Keratinocyte (primary cell): Measurements from ENCODE around the gene PDZRN3. TPM values are rescaled to one million over a fixed set of nuclear protein-coding genes. Genes with fewer than 3 reads are reported as not detected.

Source experiments
- DNase-seq: peaks from one replicate; pipeline ENCODE4 v3.0.0-alpha.2; 2011; ENCODE audit warnings: low read depth, missing footprints, low spot score
- FAIRE-seq: peaks from 2 replicates; lab custom pipeline; 2011; peaks lifted over from hg19 to GRCh38; lab: Jason Lieb, UNC
- H2AFZ ChIP-seq: 2 replicates; pipeline ENCODE4 v1.6.0; 2012; ENCODE audit warnings: low read length, control low read depth, inconsistent platforms; ENCODE audit not compliant: control insufficient read depth
- H3K27ac ChIP-seq: 2 replicates; pipeline ENCODE4 v1.5.1; 2011; ENCODE audit warnings: low read length; ENCODE audit not compliant: control insufficient read depth, insufficient read depth
- H3K27me3 ChIP-seq: 3 replicates; pipeline ENCODE4 v1.6.0; 2011; ENCODE audit warnings: low read length; ENCODE audit not compliant: control insufficient read depth, insufficient read depth; ENCODE audit errors: extremely low read depth
- H3K36me3 ChIP-seq, 2 experiments: 2 replicates in 1 of 2; 3 replicates in 1 of 2; pipeline ENCODE4 v1.5.1; 2011; ENCODE audit warnings: low read length in 2 of 2, mild to moderate bottlenecking in 1 of 2; ENCODE audit not compliant: control insufficient read depth in 2 of 2, insufficient read depth in 2 of 2; ENCODE audit errors: extremely low read depth in 1 of 2
- H3K4me1 ChIP-seq: 3 replicates; pipeline ENCODE4 v1.5.1; 2011; ENCODE audit warnings: low read length; ENCODE audit not compliant: control insufficient read depth, insufficient read depth; ENCODE audit errors: extremely low read depth
- H3K4me2 ChIP-seq: 3 replicates; pipeline ENCODE4 v1.6.0; 2011; ENCODE audit warnings: low read depth, low read length; ENCODE audit not compliant: control insufficient read depth, insufficient read depth; ENCODE audit errors: extremely low read depth
- H3K4me3 ChIP-seq, 3 experiments: fragments of 200-600 bp in 1 of 3; sonication (generic) in 1 of 3; 2 replicates in 2 of 3; 3 replicates in 1 of 3; pipeline ENCODE4 v1.5.1; 2011 to 2016; ENCODE audit warnings: low read length in 3 of 3, mild to moderate bottlenecking in 3 of 3, control low read depth in 2 of 3, inconsistent platforms in 1 of 3, low read depth in 1 of 3, mixed read lengths in 1 of 3, mixed run types in 1 of 3, moderate library complexity in 1 of 3; ENCODE audit not compliant: control insufficient read depth in 2 of 3, insufficient read depth in 2 of 3; ENCODE audit errors: extremely low read depth in 1 of 3
- H3K79me2 ChIP-seq: 2 replicates; pipeline ENCODE4 v1.6.0; 2012; ENCODE audit warnings: low read length; ENCODE audit not compliant: control insufficient read depth, insufficient read depth
- H3K9ac ChIP-seq: 3 replicates; pipeline ENCODE4 v1.6.0; 2011; ENCODE audit warnings: low read length; ENCODE audit not compliant: control insufficient read depth, insufficient read depth; ENCODE audit errors: extremely low read depth
- H3K9me1 ChIP-seq: 3 replicates; pipeline ENCODE4 v1.6.0; 2011; ENCODE audit warnings: low read length; ENCODE audit not compliant: control insufficient read depth, insufficient read depth; ENCODE audit errors: extremely low read depth
- H3K9me3 ChIP-seq: 2 replicates; pipeline ENCODE4 v1.5.1; 2012; ENCODE audit warnings: low read depth, low read length; ENCODE audit not compliant: control insufficient read depth
- H4K20me1 ChIP-seq: 3 replicates; pipeline ENCODE4 v1.6.0; 2011; ENCODE audit warnings: low read length; ENCODE audit not compliant: control insufficient read depth, insufficient read depth; ENCODE audit errors: extremely low read depth
- EZH2 ChIP-seq: IDR thresholded peaks from one replicate; pipeline ENCODE4 v1.6.1; 2012; ENCODE audit warnings: inconsistent platforms, mild to moderate bottlenecking, low read length, moderate library complexity
- dilution Hi-C: fragments of 300-500 bp; cut with MboI; formaldehyde crosslinking; loops from one replicate; pipeline ENCODE4 v1.7.0; 2020; ENCODE audit warnings: low sequenced_read_pairs; ENCODE audit not compliant: extremely low pct_ligation_motif_present
- polyA plus RNA-seq, 5 experiments: library from polyadenylated mRNA; depleted of rRNA in 3 of 5; stranded (reverse) in 3 of 5; stranded (forward) in 1 of 5; unstranded in 1 of 5; fragments of >200 nt; gene quantifications; 1 replicate in 1 of 5; 2 replicates in 3 of 5; 3 replicates in 1 of 5; pipeline versions ENCODE4 v1.2.1 to v1.2.3, GENCODE V29; 2011 to 2012; ENCODE audit warnings: missing spikeins in 2 of 5, low read depth in 1 of 5, low replicate concordance in 1 of 5
- TF ChIP-seq, protein P1 (sequence below), 3 experiments: IDR thresholded peaks in 1 of 3; conservative IDR thresholded peaks in 1 of 3; optimal IDR thresholded peaks in 1 of 3; 2 replicates in 2 of 3; 3 replicates in 1 of 3; pipeline versions ENCODE3 to v1.5.1; 2011; ENCODE audit warnings: low read length in 3 of 3, mild to moderate bottlenecking in 3 of 3, moderate library complexity in 2 of 3, control low read depth in 1 of 3, inconsistent platforms in 1 of 3; ENCODE audit not compliant: insufficient read depth in 2 of 3; ENCODE audit errors: extremely low read depth in 1 of 3

PDZRN3 gene
- polyA plus RNA-seq, 1 donor (not counting 4 experiments of a cell fraction or from before 2014, with no cell fraction given), result not detected

DNA sequence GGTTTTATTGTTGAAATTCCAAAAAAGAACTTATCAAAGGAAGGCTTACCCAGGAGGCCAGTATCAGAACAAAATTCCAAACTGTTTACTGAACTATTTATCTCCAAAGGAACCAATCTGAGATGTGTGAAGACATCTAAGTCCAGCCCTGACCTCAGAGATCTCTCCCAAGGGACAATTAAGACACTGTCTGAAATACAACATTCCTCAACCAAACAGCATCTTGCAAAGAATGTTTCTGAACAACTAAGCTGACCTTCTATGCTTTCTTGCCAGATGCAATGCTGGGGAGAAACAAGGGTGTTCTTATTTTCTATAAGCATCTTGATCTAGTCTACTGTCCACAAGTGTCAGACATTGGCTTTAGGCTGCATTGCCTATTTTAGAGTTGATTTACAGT lies 13.6 kb downstream of the PDZRN3 start:
- Histone ChIP-seq H4K20me1 (no peaks in the 10 kb centered on the region), H3K27ac (no peak overlapping the region), H3K79me2 (no peaks in the 10 kb centered on the region)

DNA sequence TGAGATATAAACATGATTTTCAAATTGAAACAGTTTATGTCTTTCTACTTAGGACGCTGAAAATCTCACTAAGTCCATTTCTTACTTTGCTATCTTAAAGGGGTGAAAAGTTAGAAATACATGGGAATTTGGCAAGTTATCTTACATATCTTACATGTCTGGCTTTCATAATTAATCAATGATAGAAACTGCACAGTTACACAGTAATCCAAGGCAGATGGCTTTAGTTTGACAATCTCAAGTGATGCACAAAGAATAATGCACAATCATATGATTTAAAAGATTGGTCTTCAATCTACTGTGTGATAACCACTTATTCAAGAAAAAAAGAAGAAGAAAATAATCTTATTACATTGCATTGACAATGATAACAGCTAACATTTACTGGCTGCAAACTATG lies 14.2 kb downstream of the PDZRN3 start:
- DNase-seq (no peak), FAIRE-seq (no peak)
- no peaks in the 10 kb centered on the region for H3K9me3 ChIP-seq
- H3K4me3 ChIP-seq, result no peak overlapping the region
- H4K20me1 ChIP-seq, result no peaks in the 10 kb centered on the region
- TF ChIP-seq, protein P1, sequence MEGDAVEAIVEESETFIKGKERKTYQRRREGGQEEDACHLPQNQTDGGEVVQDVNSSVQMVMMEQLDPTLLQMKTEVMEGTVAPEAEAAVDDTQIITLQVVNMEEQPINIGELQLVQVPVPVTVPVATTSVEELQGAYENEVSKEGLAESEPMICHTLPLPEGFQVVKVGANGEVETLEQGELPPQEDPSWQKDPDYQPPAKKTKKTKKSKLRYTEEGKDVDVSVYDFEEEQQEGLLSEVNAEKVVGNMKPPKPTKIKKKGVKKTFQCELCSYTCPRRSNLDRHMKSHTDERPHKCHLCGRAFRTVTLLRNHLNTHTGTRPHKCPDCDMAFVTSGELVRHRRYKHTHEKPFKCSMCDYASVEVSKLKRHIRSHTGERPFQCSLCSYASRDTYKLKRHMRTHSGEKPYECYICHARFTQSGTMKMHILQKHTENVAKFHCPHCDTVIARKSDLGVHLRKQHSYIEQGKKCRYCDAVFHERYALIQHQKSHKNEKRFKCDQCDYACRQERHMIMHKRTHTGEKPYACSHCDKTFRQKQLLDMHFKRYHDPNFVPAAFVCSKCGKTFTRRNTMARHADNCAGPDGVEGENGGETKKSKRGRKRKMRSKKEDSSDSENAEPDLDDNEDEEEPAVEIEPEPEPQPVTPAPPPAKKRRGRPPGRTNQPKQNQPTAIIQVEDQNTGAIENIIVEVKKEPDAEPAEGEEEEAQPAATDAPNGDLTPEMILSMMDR (optimal IDR thresholded peaks at IDR 0.05 in 1 of 3, IDR thresholded peaks at IDR 0.05 in 1 of 3, conservative IDR thresholded peaks at IDR 0.05 in 1 of 3; ENCODE audit: extremely low read depth in 1 of 3, insufficient read depth in 2 of 3, low read length in 3 of 3), result no peak
- TF ChIP-seq EZH2, result no peak
- no peak overlapping the region for H3K27ac ChIP-seq
- dilution Hi-C loops, result no loop called here
- no peaks in the 10 kb centered on the region for H3K79me2 ChIP-seq
- peaks cover 3% of the 10 kb centered on the region for H3K27me3 ChIP-seq
- no peaks in the 10 kb centered on the region for H3K9me1 ChIP-seq
- no peaks in the 10 kb centered on the region for H3K4me1 ChIP-seq
- H3K4me2 ChIP-seq, result no peak overlapping the region
- H3K36me3 ChIP-seq, result no peaks in the 10 kb centered on the region
- no peak overlapping the region for H3K9ac ChIP-seq
- no peak overlapping the region for H2AFZ ChIP-seq

More for the DNA sequence above, 13.6 kb downstream of the PDZRN3 start:
- Histone ChIP-seq H3K9me1 (no peaks in the 10 kb centered on the region), H3K9me3 (no peaks in the 10 kb centered on the region), H2AFZ (no peak overlapping the region), H3K36me3 (no peaks in the 10 kb centered on the region), H3K9ac (no peak overlapping the region), H3K4me1 (no peaks in the 10 kb centered on the region), H3K27me3 (peaks cover 3% of the 10 kb centered on the region), H3K4me3 (no peak overlapping the region), H3K4me2 (no peak overlapping the region)
- DNase-seq (no peak), FAIRE-seq (no peak)
- dilution Hi-C loops, result no loop called here
- TF ChIP-seq, protein P1 (optimal IDR thresholded peaks at IDR 0.05 in 1 of 3, IDR thresholded peaks at IDR 0.05 in 1 of 3, conservative IDR thresholded peaks at IDR 0.05 in 1 of 3; ENCODE audit: extremely low read depth in 1 of 3, insufficient read depth in 2 of 3, low read length in 3 of 3), result no peak
- TF ChIP-seq EZH2, result no peak
